H1 (cell line): ENCODE results near the gene ELAVL1.

ENCODE experiments used
- GABPA ChIP-seq: IDR thresholded peaks from 2 replicates; pipeline ENCODE4 v1.6.1; 2011; ENCODE audit warnings: mild to moderate bottlenecking, low read length, moderate library complexity, borderline replicate concordance; ENCODE audit not compliant: insufficient read depth
- POLR2A ChIP-seq, 2 experiments: IDR thresholded peaks; 1 replicate in 1 of 2; 2 replicates in 1 of 2; pipeline ENCODE4 v1.6.1; 2011; ENCODE audit warnings: low read depth in 2 of 2, low read length in 2 of 2, mild to moderate bottlenecking in 2 of 2; ENCODE audit errors: control extremely low read depth in 1 of 2
- RAD21 ChIP-seq, 2 experiments: IDR thresholded peaks in 1 of 2; conservative IDR thresholded peaks in 1 of 2; 2 replicates each; pipeline ENCODE4 v1.6.1; 2011; ENCODE audit warnings: low read depth in 2 of 2, low read length in 2 of 2, improper control_type of control experiment in 1 of 2, inconsistent platforms in 1 of 2, mild to moderate bottlenecking in 1 of 2, moderate library complexity in 1 of 2
- YY1 ChIP-seq: IDR thresholded peaks from 2 replicates; pipeline ENCODE4 v1.6.1; 2011; ENCODE audit warnings: low read depth, mild to moderate bottlenecking, low read length
- TF ChIP-seq, protein P1 (sequence below), 3 experiments: IDR thresholded peaks; 1 replicate in 2 of 3; 2 replicates in 1 of 3; pipeline versions ENCODE4 v1.5.1 to v1.6.1; 2011; ENCODE audit warnings: low read length in 3 of 3, mild to moderate bottlenecking in 3 of 3, inconsistent platforms in 2 of 3, low read depth in 1 of 3, moderate library complexity in 1 of 3; ENCODE audit not compliant: insufficient read depth in 1 of 3; ENCODE audit errors: control extremely low read depth in 1 of 3
- TF ChIP-seq, protein P2 (sequence below): IDR thresholded peaks from 2 replicates; pipeline ENCODE4 v1.6.1; 2011; ENCODE audit warnings: low read length, improper control_type of control experiment

DNA sequence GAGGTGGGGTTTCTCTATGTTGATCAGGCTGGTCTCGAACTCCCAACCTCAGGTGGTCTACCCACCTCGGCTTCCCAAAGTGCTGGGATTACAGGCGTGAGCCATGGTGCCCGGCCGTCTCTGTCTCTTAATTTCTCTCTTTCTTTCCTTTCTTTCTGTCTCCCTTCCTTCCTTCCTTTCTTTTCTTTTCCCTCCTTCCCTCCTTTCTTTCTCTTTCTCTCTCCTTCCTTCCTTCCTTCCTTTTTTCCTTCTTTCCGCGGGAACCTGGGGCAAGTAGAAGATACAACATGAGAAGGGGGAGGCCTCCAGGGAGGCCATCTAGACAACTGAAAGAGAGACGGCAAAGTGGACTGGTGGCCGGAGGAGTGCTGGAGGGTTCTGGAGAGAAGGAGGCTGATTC is 15.2 kb upstream of the ELAVL1 start:
- TF ChIP-seq POLR2A (IDR thresholded peaks at IDR 0.05; ENCODE audit: control extremely low read depth in 1 of 2, low read depth in 2 of 2, low read length in 2 of 2) (no peak), GABPA (no peak), YY1 (no peak), RAD21 (IDR thresholded peaks at IDR 0.05 in 1 of 2, conservative IDR thresholded peaks at IDR 0.05 in 1 of 2; ENCODE audit: low read depth in 2 of 2, low read length in 2 of 2) (no peak)
- TF ChIP-seq, protein P1, sequence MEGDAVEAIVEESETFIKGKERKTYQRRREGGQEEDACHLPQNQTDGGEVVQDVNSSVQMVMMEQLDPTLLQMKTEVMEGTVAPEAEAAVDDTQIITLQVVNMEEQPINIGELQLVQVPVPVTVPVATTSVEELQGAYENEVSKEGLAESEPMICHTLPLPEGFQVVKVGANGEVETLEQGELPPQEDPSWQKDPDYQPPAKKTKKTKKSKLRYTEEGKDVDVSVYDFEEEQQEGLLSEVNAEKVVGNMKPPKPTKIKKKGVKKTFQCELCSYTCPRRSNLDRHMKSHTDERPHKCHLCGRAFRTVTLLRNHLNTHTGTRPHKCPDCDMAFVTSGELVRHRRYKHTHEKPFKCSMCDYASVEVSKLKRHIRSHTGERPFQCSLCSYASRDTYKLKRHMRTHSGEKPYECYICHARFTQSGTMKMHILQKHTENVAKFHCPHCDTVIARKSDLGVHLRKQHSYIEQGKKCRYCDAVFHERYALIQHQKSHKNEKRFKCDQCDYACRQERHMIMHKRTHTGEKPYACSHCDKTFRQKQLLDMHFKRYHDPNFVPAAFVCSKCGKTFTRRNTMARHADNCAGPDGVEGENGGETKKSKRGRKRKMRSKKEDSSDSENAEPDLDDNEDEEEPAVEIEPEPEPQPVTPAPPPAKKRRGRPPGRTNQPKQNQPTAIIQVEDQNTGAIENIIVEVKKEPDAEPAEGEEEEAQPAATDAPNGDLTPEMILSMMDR (IDR thresholded peaks at IDR 0.05; ENCODE audit: control extremely low read depth in 1 of 3, insufficient read depth in 1 of 3, low read depth in 1 of 3, low read length in 3 of 3), result no peak
- TF ChIP-seq, protein P2, sequence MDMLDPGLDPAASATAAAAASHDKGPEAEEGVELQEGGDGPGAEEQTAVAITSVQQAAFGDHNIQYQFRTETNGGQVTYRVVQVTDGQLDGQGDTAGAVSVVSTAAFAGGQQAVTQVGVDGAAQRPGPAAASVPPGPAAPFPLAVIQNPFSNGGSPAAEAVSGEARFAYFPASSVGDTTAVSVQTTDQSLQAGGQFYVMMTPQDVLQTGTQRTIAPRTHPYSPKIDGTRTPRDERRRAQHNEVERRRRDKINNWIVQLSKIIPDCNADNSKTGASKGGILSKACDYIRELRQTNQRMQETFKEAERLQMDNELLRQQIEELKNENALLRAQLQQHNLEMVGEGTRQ, result no peak
